Neural cell (in vitro differentiated cells): ENCODE results near the gene TANC2.

Experiments used
- CTCF ChIP-seq: fragments of 450-650 bp; IDR thresholded peaks from 2 replicates; pipeline ENCODE4 v1.5.1; 2014; ENCODE audit warnings: antibody characterized with exemption, mild to moderate bottlenecking, moderate library complexity; ENCODE audit not compliant: poor library complexity, severe bottlenecking
- EZH2 ChIP-seq: fragments of 200-600, 300-800 bp; shearing (Covaris generic), sonication (generic); IDR thresholded peaks from 2 replicates; pipeline ENCODE4 v1.6.1; 2014; ENCODE audit warnings: antibody characterized with exemption, low read length, borderline replicate concordance, mild to moderate bottlenecking; ENCODE audit not compliant: insufficient read depth, poor library complexity, severe bottlenecking
- POLR2AphosphoS5 ChIP-seq: IDR thresholded peaks from 2 replicates; pipeline ENCODE4 v1.6.1; 2012
- REST ChIP-seq: IDR thresholded peaks from 2 replicates; pipeline ENCODE4 v1.6.1; 2012; ENCODE audit warnings: borderline replicate concordance

- no peak for TF ChIP-seq CTCF
- no peak for TF ChIP-seq REST
- no peak for TF ChIP-seq EZH2
- no peak for TF ChIP-seq POLR2AphosphoS5
These were observed 40.7 kb upstream of the TANC2 start for GRCh38 chr17:62925267-62925836.
